RWPE2 (cell line): ENCODE measurements around the gene COLQ.

ENCODE experiments used
- ATAC-seq: fragments of 200-7000 bp; cut with Tn5 transposase; 3 replicates; pipeline ENCODE4 v1.9.1; 2021; ENCODE audit warnings: low read depth
- DNase-seq: peaks from one replicate; pipeline ENCODE4 v3.0.0-alpha.2; 2020; ENCODE audit warnings: low spot score
- H3K27ac ChIP-seq: fragments of 450-650 bp; 2 replicates; pipeline ENCODE4 v1.5.1; 2017; ENCODE audit warnings: mild to moderate bottlenecking; ENCODE audit not compliant: poor library complexity, severe bottlenecking
- H3K27me3 ChIP-seq: fragments of 250-450 bp; sonication (Bioruptor Pico); 2 replicates; pipeline ENCODE4 v1.5.1; 2021; ENCODE audit warnings: mild to moderate bottlenecking, moderate library complexity; ENCODE audit not compliant: insufficient read depth, poor library complexity, severe bottlenecking
- H3K36me3 ChIP-seq: fragments of 250-450 bp; sonication (Bioruptor Pico); 2 replicates; pipeline ENCODE4 v1.5.1; 2020; ENCODE audit warnings: low read depth, mild to moderate bottlenecking, moderate library complexity
- H3K4me1 ChIP-seq: fragments of 250-450 bp; sonication (Bioruptor Pico); 2 replicates; pipeline ENCODE4 v1.5.1; 2021; ENCODE audit warnings: mild to moderate bottlenecking, moderate library complexity; ENCODE audit not compliant: insufficient read depth, poor library complexity, severe bottlenecking
- H3K4me3 ChIP-seq: fragments of 250-450 bp; sonication (Bioruptor Pico); 2 replicates; pipeline ENCODE4 v1.5.1; 2021; ENCODE audit warnings: mild to moderate bottlenecking, moderate library complexity; ENCODE audit not compliant: severe bottlenecking
- H3K9me3 ChIP-seq: fragments of 250-450 bp; sonication (Bioruptor Pico); 2 replicates; pipeline ENCODE4 v1.5.1; 2021; ENCODE audit warnings: mild to moderate bottlenecking, moderate library complexity; ENCODE audit not compliant: severe bottlenecking
- TF ChIP-seq, protein P1 (sequence below): fragments of 450-650 bp; IDR thresholded peaks from one replicate; pipeline ENCODE4 v1.5.1; 2017; ENCODE audit warnings: mild to moderate bottlenecking, moderate library complexity; ENCODE audit not compliant: poor library complexity, severe bottlenecking

COLQ gene

GRCh38 chr3:15499536-15499935, 22.0 kb downstream of the COLQ start:
- no peaks in the 10 kb centered on the region for H3K36me3 ChIP-seq
- H3K27me3 ChIP-seq, result no peaks in the 10 kb centered on the region
- H3K4me1 ChIP-seq, result no peaks in the 10 kb centered on the region
- H3K27ac ChIP-seq, result no peak overlapping the region
- H3K9me3 ChIP-seq, result no peaks in the 10 kb centered on the region
- TF ChIP-seq, protein P1, sequence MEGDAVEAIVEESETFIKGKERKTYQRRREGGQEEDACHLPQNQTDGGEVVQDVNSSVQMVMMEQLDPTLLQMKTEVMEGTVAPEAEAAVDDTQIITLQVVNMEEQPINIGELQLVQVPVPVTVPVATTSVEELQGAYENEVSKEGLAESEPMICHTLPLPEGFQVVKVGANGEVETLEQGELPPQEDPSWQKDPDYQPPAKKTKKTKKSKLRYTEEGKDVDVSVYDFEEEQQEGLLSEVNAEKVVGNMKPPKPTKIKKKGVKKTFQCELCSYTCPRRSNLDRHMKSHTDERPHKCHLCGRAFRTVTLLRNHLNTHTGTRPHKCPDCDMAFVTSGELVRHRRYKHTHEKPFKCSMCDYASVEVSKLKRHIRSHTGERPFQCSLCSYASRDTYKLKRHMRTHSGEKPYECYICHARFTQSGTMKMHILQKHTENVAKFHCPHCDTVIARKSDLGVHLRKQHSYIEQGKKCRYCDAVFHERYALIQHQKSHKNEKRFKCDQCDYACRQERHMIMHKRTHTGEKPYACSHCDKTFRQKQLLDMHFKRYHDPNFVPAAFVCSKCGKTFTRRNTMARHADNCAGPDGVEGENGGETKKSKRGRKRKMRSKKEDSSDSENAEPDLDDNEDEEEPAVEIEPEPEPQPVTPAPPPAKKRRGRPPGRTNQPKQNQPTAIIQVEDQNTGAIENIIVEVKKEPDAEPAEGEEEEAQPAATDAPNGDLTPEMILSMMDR, result no peak
- H3K4me3 ChIP-seq, result no peak overlapping the region
- ATAC-seq (no peak), DNase-seq (no peak)

DNA sequence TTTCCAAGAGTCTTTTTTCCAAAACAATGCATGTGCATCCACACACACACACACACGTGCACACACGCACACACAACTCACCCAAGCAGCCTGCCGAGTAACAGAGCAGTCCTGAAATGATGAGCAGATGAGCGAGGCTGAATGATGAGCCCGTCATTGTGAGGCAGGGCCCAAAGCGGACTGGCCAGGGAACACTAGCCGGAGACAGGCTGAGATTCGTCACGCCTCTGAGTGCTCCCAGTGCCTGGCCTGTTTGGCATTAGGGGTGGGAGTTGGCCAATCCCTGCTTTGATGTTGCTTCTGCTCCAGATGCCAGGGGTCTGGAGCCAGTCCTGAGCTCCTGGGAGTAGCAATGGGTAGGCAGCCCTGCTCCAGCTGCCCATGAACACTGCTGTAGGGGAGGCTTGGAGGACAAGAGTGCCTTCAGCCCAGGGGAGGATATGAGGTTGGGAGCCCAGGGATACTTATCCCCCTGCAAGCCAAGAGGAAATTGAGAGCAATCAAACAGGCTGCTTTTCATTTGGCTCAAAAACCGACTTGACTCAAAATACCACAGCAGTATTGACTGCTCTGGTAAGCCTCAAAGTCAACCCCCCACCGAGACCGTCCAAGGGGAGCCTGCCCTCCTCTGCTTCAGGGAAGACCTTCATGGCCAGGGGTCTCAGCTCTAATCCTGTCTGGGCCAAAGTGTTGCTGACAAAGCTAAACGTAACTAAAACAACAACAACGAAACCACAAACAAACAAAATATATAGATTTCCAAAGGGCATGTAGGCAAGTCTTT, 22.9 kb downstream of the COLQ start:
- Histone ChIP-seq H3K4me1 (no peaks in the 10 kb centered on the region), H3K4me3 (no peak overlapping the region), H3K27me3 (no peaks in the 10 kb centered on the region), H3K9me3 (no peaks in the 10 kb centered on the region), H3K36me3 (no peaks in the 10 kb centered on the region), H3K27ac (no peak overlapping the region)
- ATAC-seq (no peak; the same call in 2 of the 3 replicates), DNase-seq (no peak)
- TF ChIP-seq, protein P1, result no peak

- ATAC-seq, result no peak
- TF ChIP-seq, protein P1, result no peak
These were observed 23.5 kb downstream of the COLQ start for GRCh38 chr3:15497964-15498363.

GRCh38 chr3:15496341-15496664, 25.2 kb downstream of the COLQ start:
- no peaks in the 10 kb centered on the region for H3K4me1 ChIP-seq
- no peaks in the 10 kb centered on the region for H3K36me3 ChIP-seq
- no peak for ATAC-seq
- DNase-seq, result no peak
- no peak overlapping the region for H3K27ac ChIP-seq
- H3K27me3 ChIP-seq, result no peaks in the 10 kb centered on the region
- TF ChIP-seq, protein P1, result no peak
- H3K9me3 ChIP-seq, result no peaks in the 10 kb centered on the region
- H3K4me3 ChIP-seq, result no peak overlapping the region

More at GRCh38 chr3:15497964-15498363, 23.5 kb downstream of the COLQ start:
- no peak overlapping the region for H3K27ac ChIP-seq
- H3K27me3 ChIP-seq, result no peaks in the 10 kb centered on the region
- DNase-seq, result no peak
- H3K4me1 ChIP-seq, result no peaks in the 10 kb centered on the region
- H3K9me3 ChIP-seq, result no peaks in the 10 kb centered on the region
- H3K4me3 ChIP-seq, result no peak overlapping the region
- no peaks in the 10 kb centered on the region for H3K36me3 ChIP-seq
